ENCODE data around the gene CDK19. TPM values are rescaled to one million over a fixed set of nuclear protein-coding genes. Genes with fewer than 3 reads are reported as not detected.

The CDK19 gene
- polyA plus RNA-seq, 1 of the 3 experiments (the other 2 are of a cell fraction): 6.5 TPM

GRCh38 chr6:110612298-110612697 is 203.0 kb downstream of the CDK19 start:
- Histone ChIP-seq H3F3A (replicated peaks; ENCODE audit: insufficient read depth) (no peaks in the 10 kb centered on the region), H3K4me3 (ENCODE audit: low read depth in 2 of 2, low read length in 1 of 2) (no peak overlapping the region), H3K4me1 (ENCODE audit: control insufficient read depth in 1 of 2, insufficient read depth in 2 of 2, low read depth in 1 of 2, low read length in 1 of 2) (no peaks in the 10 kb centered on the region), H4K20me1 (ENCODE audit: insufficient read depth) (no peaks in the 10 kb centered on the region), H3K27ac (ENCODE audit: low read depth in 2 of 2, low read length in 1 of 2) (no peak overlapping the region), H3K9ac (no peak overlapping the region), H3K27me3 (ENCODE audit: insufficient read depth) (no peaks in the 10 kb centered on the region), H2AFZ (ENCODE audit: low read depth) (no peak overlapping the region), H3K9me2 (no peaks in the 10 kb centered on the region), H3K9me3 (no peaks in the 10 kb centered on the region), H3K79me2 (ENCODE audit: insufficient read depth) (no peaks in the 10 kb centered on the region), H3K4me2 (no peak overlapping the region), H3K36me3 (replicated peaks in 1 of 2; ENCODE audit: control insufficient read depth in 1 of 2, insufficient read depth in 2 of 2, low read length in 1 of 2) (peaks cover 16 to 25% of the 10 kb centered on the region in 2 experiments)
- TF ChIP-seq TAF1 (IDR thresholded peaks at IDR 0.05; ENCODE audit: borderline replicate concordance, low read depth, low read length) (no peak), EZH2phosphoT487 (IDR thresholded peaks at IDR 0.05; ENCODE audit: borderline replicate concordance, low read depth) (no peak), NRF1 (IDR thresholded peaks at IDR 0.05; ENCODE audit: low read depth, low read length) (no peak), SIN3A (IDR thresholded peaks at IDR 0.05; ENCODE audit: borderline replicate concordance, low read depth, low read length) (no peak), NFIC (IDR thresholded peaks at IDR 0.05; ENCODE audit: borderline replicate concordance) (no peak), JUND (IDR thresholded peaks at IDR 0.05) (no peak)
- POLR2A ChIA-PET: no interaction called here
- DNase-seq: no peak
- CTCF ChIA-PET: no interaction called here
- WGBS (ENCODE audit: low lambda C conversion rate): 100% methylated on average over 1 of the region's 1 CpG

- Histone ChIP-seq H4K20me1 (ENCODE audit: insufficient read depth) (no peaks in the 10 kb centered on the region), H3K9ac (no peak overlapping the region), H2AFZ (ENCODE audit: low read depth) (no peak overlapping the region), H3K4me1 (ENCODE audit: control insufficient read depth in 1 of 2, insufficient read depth in 2 of 2, low read depth in 1 of 2, low read length in 1 of 2) (no peaks in the 10 kb centered on the region), H3K4me2 (no peak overlapping the region), H3F3A (replicated peaks; ENCODE audit: insufficient read depth) (no peaks in the 10 kb centered on the region), H3K9me3 (no peaks in the 10 kb centered on the region), H3K4me3 (ENCODE audit: low read depth in 2 of 2, low read length in 1 of 2) (no peak overlapping the region), H3K79me2 (ENCODE audit: insufficient read depth) (no peaks in the 10 kb centered on the region), H3K27ac (ENCODE audit: low read depth in 2 of 2, low read length in 1 of 2) (no peak overlapping the region), H3K36me3 (replicated peaks in 1 of 2; ENCODE audit: control insufficient read depth in 1 of 2, insufficient read depth in 2 of 2, low read length in 1 of 2) (peaks cover 10 to 12% of the 10 kb centered on the region in 2 experiments), H3K9me2 (no peaks in the 10 kb centered on the region), H3K27me3 (ENCODE audit: insufficient read depth) (no peaks in the 10 kb centered on the region)
- TF ChIP-seq GABPA (IDR thresholded peaks at IDR 0.05; ENCODE audit: low read depth): no peak
- no peak for TF ChIP-seq EZH2phosphoT487 (IDR thresholded peaks at IDR 0.05; ENCODE audit: borderline replicate concordance, low read depth)
- TF ChIP-seq POLR2AphosphoS5 (IDR thresholded peaks at IDR 0.05; ENCODE audit: low read depth, low read length): no peak
- TF ChIP-seq EP300 (IDR thresholded peaks at IDR 0.05; ENCODE audit: borderline replicate concordance in 1 of 2, low read depth in 1 of 2, low read length in 1 of 2): no peak
- no peak for TF ChIP-seq IRF3 (IDR thresholded peaks at IDR 0.05; ENCODE audit: low read depth, low read length)
- no peak for TF ChIP-seq CHD2 (IDR thresholded peaks at IDR 0.05; ENCODE audit: low read length, partially characterized antibody)
- TF ChIP-seq RAD21 (IDR thresholded peaks at IDR 0.05; ENCODE audit: low read length): no peak
- 94% methylated on average over 2 of the region's 2 CpGs for WGBS (ENCODE audit: low lambda C conversion rate)
- ChIA-PET POLR2A (no interaction called here), CTCF (interaction anchor here (0.5 to 1.5 kb wide), 2 partner anchors 11 to 270 kb away, joined by 3 to 5 read pairs; no protein-coding TSS in a partner anchor)
- DNase-seq: no peak
Observed at GRCh38 chr6:110609101-110609500, 206.2 kb downstream of the CDK19 start.

GRCh38 chr6:110608151-110608550 is 207.1 kb downstream of the CDK19 start:
- Histone ChIP-seq H3K9me2 (no peaks in the 10 kb centered on the region), H3K36me3 (replicated peaks in 1 of 2; ENCODE audit: control insufficient read depth in 1 of 2, insufficient read depth in 2 of 2, low read length in 1 of 2) (peaks cover 3 to 4% of the 10 kb centered on the region in 2 experiments), H2AFZ (ENCODE audit: low read depth) (no peak overlapping the region), H3K4me2 (no peak overlapping the region), H3K9me3 (no peaks in the 10 kb centered on the region), H3F3A (replicated peaks; ENCODE audit: insufficient read depth) (no peaks in the 10 kb centered on the region), H3K4me3 (ENCODE audit: low read depth in 2 of 2, low read length in 1 of 2) (no peak overlapping the region), H4K20me1 (ENCODE audit: insufficient read depth) (no peaks in the 10 kb centered on the region), H3K27ac (ENCODE audit: low read depth in 2 of 2, low read length in 1 of 2) (no peak overlapping the region), H3K27me3 (ENCODE audit: insufficient read depth) (no peaks in the 10 kb centered on the region), H3K9ac (no peak overlapping the region), H3K79me2 (ENCODE audit: insufficient read depth) (no peaks in the 10 kb centered on the region), H3K4me1 (ENCODE audit: control insufficient read depth in 1 of 2, insufficient read depth in 2 of 2, low read depth in 1 of 2, low read length in 1 of 2) (no peaks in the 10 kb centered on the region)
- TF ChIP-seq USF1 (IDR thresholded peaks at IDR 0.05; ENCODE audit: borderline replicate concordance, low read depth): no peak
- 88% methylated on average over 2 of the region's 2 CpGs for WGBS (ENCODE audit: low lambda C conversion rate)
- POLR2A ChIA-PET: no interaction called here
- CTCF ChIA-PET: interaction anchor here (1.5 kb wide), 1 partner anchor 11 kb away, joined by 5 read pairs; no protein-coding TSS in a partner anchor
- DNase-seq: no peak

Data from SK-N-SH (cell line).